B cell (primary cell): Measurements from ENCODE around the gene TCEAL9. TPM values are rescaled to one million over a fixed set of nuclear protein-coding genes. Genes with fewer than 3 reads are reported as not detected.

Experiments used
- ATAC-seq: fragments of 200-7000 bp; cut with Tn5 transposase; one replicate; pipeline ENCODE4 v1.10.0; 2021; ENCODE audit warnings: low read depth, mild to moderate bottlenecking, moderate number of reproducible peaks, moderate library complexity
- CTCF ChIA-PET: fragments of 350-600 bp; sonication (Branson Sonifier 250); formaldehyde crosslinking; loops from one replicate; lab custom pipeline; 2021; ENCODE audit warnings: antibody characterized with exemption, inconsistent platforms; lab: Charles Lee
- POLR2A ChIA-PET: fragments of 350-600 bp; sonication (Branson Sonifier 250); formaldehyde crosslinking; loops from one replicate; lab custom pipeline; 2021; ENCODE audit warnings: antibody characterized with exemption; lab: Charles Lee
- DNase-seq: peaks from one replicate; pipeline ENCODE4 v3.0.0; 2013
- H2AFZ ChIP-seq: 2 replicates; pipeline ENCODE4 v1.6.1; 2012; ENCODE audit warnings: mild to moderate bottlenecking, low read depth, low read length; ENCODE audit not compliant: insufficient read depth, poor library complexity, severe bottlenecking
- H3K27ac ChIP-seq, 2 donors: 1 replicate in 1 of 2; 2 replicates in 1 of 2; pipeline ENCODE4 v1.5.1; 2012 to 2013; ENCODE audit warnings: low read length in 2 of 2, mild to moderate bottlenecking in 2 of 2, moderate library complexity in 1 of 2
- H3K27me3 ChIP-seq, 4 experiments: fragments of 200-600 bp in 1 of 4; sonication (generic) in 1 of 4; replicated peaks in 1 of 4; 1 replicate in 2 of 4; 2 replicates in 2 of 4; pipeline versions ENCODE4 v1.6.1 to v1.7.0; 2013 to 2016; ENCODE audit warnings: low read length in 3 of 4, mild to moderate bottlenecking in 2 of 4, mixed read lengths in 1 of 4, moderate library complexity in 1 of 4; ENCODE audit not compliant: insufficient read depth in 4 of 4, control insufficient read depth in 3 of 4; ENCODE audit errors: control extremely low read depth in 1 of 4
- H3K36me3 ChIP-seq, 2 experiments: replicated peaks in 1 of 2; 1 replicate in 1 of 2; 2 replicates in 1 of 2; pipeline versions ENCODE4 v1.6.1 to v1.7.1; 2013; ENCODE audit warnings: low read length in 1 of 2; ENCODE audit not compliant: insufficient read depth in 2 of 2, control insufficient read depth in 1 of 2; ENCODE audit errors: control extremely low read depth in 1 of 2, extremely low read depth in 1 of 2
- H3K4me1 ChIP-seq, 2 donors: fragments of 200-600 bp in 1 of 2; sonication (generic) in 1 of 2; 1 replicate in 1 of 2; 2 replicates in 1 of 2; pipeline versions ENCODE4 v1.5.1 to v1.6.1; 2013 to 2017; ENCODE audit warnings: low read length in 2 of 2; ENCODE audit not compliant: control insufficient read depth in 2 of 2, insufficient read depth in 2 of 2
- H3K4me2 ChIP-seq: replicated peaks from 2 replicates; pipeline ENCODE3; 2012; ENCODE audit warnings: mild to moderate bottlenecking, low read depth, low read length; ENCODE audit not compliant: poor library complexity, severe bottlenecking
- H3K4me3 ChIP-seq, 5 experiments: fragments of 200-600 bp in 1 of 5; sonication (generic) in 1 of 5; 1 replicate in 3 of 5; 2 replicates in 2 of 5; pipeline versions ENCODE4 v1.5.1 to v1.7.0; 2011 to 2016; ENCODE audit warnings: low read length in 4 of 5, mild to moderate bottlenecking in 4 of 5, low read depth in 2 of 5, control low read depth in 1 of 5, moderate library complexity in 1 of 5; ENCODE audit not compliant: insufficient read depth in 1 of 5; ENCODE audit errors: control extremely low read depth in 1 of 5, extremely low read depth in 1 of 5
- H3K79me2 ChIP-seq: fragments of 200-600 bp; sonication (generic); one replicate; pipeline ENCODE4 v1.6.0; 2016; ENCODE audit warnings: low read length; ENCODE audit not compliant: control insufficient read depth, insufficient read depth
- H3K9ac ChIP-seq: fragments of 200-600 bp; sonication (generic); 2 replicates; pipeline ENCODE4 v1.6.1; 2017; ENCODE audit warnings: mild to moderate bottlenecking, low read length, moderate library complexity
- H3K9me3 ChIP-seq, 3 donors: one replicate each; pipeline versions ENCODE4 v1.6.1 to v1.7.1; 2013; ENCODE audit warnings: low read length in 2 of 3; ENCODE audit not compliant: control insufficient read depth in 2 of 3, insufficient read depth in 1 of 3; ENCODE audit errors: control extremely low read depth in 1 of 3
- H4K20me1 ChIP-seq: 2 replicates; pipeline ENCODE4 v1.6.0; 2012; ENCODE audit warnings: mild to moderate bottlenecking, low read length; ENCODE audit not compliant: insufficient read depth, control insufficient read depth, poor library complexity, severe bottlenecking
- H3K27ac Mint-ChIP-seq: one replicate; pipeline ENCODE4 v1.8.0; 2021; ENCODE audit warnings: mixed read lengths
- H3K27me3 Mint-ChIP-seq: one replicate; pipeline ENCODE4 v1.8.0; 2021; ENCODE audit warnings: mixed read lengths
- H3K4me1 Mint-ChIP-seq: one replicate; pipeline ENCODE4 v1.8.0; 2021; ENCODE audit warnings: mixed read lengths
- H3K4me3 Mint-ChIP-seq: one replicate; pipeline ENCODE4 v1.8.0; 2021; ENCODE audit warnings: mixed read lengths
- H3K9me3 Mint-ChIP-seq: one replicate; pipeline ENCODE4 v1.8.0; 2022; ENCODE audit warnings: mixed read lengths; ENCODE audit not compliant: insufficient read depth
- EZH2 ChIP-seq: IDR thresholded peaks from 2 replicates; pipeline ENCODE4 v1.6.1; 2012; ENCODE audit warnings: borderline replicate concordance, low read depth, mild to moderate bottlenecking, moderate library complexity, low read length; ENCODE audit not compliant: insufficient read depth, poor library complexity, severe bottlenecking
- WGBS: methylation state at CpG from one replicate; pipeline ENCODE4 v1.1.5; 2013; ENCODE audit warnings: missing lambda C conversion rate; ENCODE audit not compliant: insufficient coverage; 5-methylcytosine and 5-hydroxymethylcytosine counted together
- intact Hi-C: fragments of 100-400 bp; cut with micrococcal nuclease; formaldehyde crosslinking; loops from one replicate; pipeline ENCODE4 v1.10.0; 2022
- polyA plus RNA-seq: library from polyadenylated mRNA; depleted of rRNA; stranded (reverse); fragments of >200 nt; gene quantifications from 2 replicates; pipeline ENCODE4 v1.2.3, GENCODE V29; 2012
- total RNA-seq, 2 donors: library from RNA; stranded (reverse); fragments of 120-200 nt in 1 of 2; gene quantifications; 1 replicate in 1 of 2; 2 replicates in 1 of 2; pipeline versions ENCODE4 v1.2.3 to v1.2.4, GENCODE V29; 2013 to 2022
- TF ChIP-seq, protein P1 (sequence below): fragments of 200-600 bp; IDR thresholded peaks from one replicate; pipeline ENCODE4 v1.8.0; 2022; ENCODE audit warnings: antibody characterized with exemption, mild to moderate bottlenecking

TCEAL9 gene
- total and polyA plus RNA-seq, 2 donors (not counting 1 experiment from before 2014, with no cell fraction given), result 0.34 to 0.42 TPM

DNA sequence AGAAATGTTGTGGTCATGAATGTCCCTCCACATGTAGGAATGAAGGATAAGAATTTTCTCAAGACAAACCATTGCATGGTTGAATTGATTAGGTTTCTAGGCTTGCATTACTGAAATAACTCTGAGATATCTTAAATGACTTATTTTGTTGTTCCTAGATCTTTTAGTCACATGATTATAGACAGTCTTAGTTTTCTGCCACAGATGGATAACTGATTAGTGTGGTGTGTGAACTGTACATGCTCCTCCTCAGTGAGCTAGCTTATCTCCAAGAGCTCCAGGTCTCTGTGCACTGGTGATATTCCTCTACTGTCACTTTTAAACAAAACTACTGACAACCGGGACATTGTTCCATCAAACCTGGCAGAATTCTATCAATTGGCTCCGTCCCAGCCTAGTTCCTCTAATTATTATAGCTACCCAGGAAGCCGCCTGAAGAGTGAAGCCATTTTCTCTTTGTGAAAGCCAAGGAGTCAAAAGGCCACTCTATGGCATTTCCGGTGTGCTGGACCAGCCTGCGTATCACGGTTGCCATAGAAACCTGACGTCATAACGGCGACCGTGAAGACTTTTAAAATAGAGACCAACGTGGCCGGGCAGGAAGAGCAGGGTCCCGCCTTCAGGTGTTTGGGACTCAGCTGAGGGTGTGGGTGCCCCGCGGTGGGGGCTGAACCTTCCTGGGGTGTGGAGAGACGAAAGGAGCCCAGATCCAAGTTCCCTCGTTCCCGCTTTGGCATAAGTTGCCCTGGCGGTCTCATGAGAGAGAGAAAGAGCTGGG lies 48.1 kb downstream of the TCEAL9 start:
- Histone ChIP-seq H3K9me3 (no peaks in the 10 kb centered on the region), H3K9ac (peak overlapping the region; percentile 53), H3K4me1 (peaks cover 0 to 3% of the 10 kb centered on the region in 2 donors), H4K20me1 (no peaks in the 10 kb centered on the region), H3K27ac (no peak overlapping the region), H3K79me2 (no peaks in the 10 kb centered on the region), H3K27me3 (peaks cover 0 to 5% (median 0%) of the 10 kb centered on the region in 4 experiments), H3K4me2 (peak overlapping the region; percentile 61), H2AFZ (peak overlapping the region; percentile 59), H3K36me3 (no peaks in the 10 kb centered on the region), H3K4me3 (peak overlapping the region in 4 of 5 experiments; percentile 26 to 42 (median 38))
- intact Hi-C loops, result no loop called here
- Mint-ChIP-seq H3K27ac (peak overlapping the region; percentile 53), H3K9me3 (no peaks in the 10 kb centered on the region), H3K27me3 (peaks cover 7% of the 10 kb centered on the region), H3K4me3 (peak overlapping the region; percentile 88), H3K4me1 (peaks cover 9% of the 10 kb centered on the region)
- POLR2A ChIA-PET, result no interaction called here
- WGBS, result 9% methylated on average over 7 of the region's 19 CpGs
- TF ChIP-seq EZH2, result no peak
- TF ChIP-seq, protein P1, sequence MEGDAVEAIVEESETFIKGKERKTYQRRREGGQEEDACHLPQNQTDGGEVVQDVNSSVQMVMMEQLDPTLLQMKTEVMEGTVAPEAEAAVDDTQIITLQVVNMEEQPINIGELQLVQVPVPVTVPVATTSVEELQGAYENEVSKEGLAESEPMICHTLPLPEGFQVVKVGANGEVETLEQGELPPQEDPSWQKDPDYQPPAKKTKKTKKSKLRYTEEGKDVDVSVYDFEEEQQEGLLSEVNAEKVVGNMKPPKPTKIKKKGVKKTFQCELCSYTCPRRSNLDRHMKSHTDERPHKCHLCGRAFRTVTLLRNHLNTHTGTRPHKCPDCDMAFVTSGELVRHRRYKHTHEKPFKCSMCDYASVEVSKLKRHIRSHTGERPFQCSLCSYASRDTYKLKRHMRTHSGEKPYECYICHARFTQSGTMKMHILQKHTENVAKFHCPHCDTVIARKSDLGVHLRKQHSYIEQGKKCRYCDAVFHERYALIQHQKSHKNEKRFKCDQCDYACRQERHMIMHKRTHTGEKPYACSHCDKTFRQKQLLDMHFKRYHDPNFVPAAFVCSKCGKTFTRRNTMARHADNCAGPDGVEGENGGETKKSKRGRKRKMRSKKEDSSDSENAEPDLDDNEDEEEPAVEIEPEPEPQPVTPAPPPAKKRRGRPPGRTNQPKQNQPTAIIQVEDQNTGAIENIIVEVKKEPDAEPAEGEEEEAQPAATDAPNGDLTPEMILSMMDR, result no peak
- ATAC-seq (peak; percentile 45), DNase-seq (peak; percentile 63)
- CTCF ChIA-PET, result interaction anchor here (0.6 kb wide), 1 partner anchor 60 kb away, joined by 3 read pairs; no protein-coding TSS in a partner anchor

DNA sequence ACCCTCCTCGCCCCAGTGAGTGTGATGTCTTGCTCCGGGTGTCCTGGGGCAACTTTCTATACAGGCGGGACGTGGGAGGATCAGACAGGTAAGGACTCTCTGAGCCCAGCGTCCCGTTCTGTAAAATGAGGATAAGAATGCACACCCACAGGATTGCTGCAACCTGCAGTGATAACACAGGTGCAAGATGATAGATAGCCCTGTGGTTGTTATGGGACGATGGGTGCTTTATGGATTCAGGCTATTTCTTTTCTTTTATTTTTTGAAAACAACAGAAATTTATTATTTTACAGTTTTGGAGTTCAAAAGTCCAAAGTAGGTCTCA lies 48.7 kb downstream of the TCEAL9 start:
- Histone ChIP-seq H3K36me3 (no peaks in the 10 kb centered on the region), H3K4me2 (peak overlapping the region; percentile 61), H3K9ac (peak overlapping the region; percentile 53), H3K79me2 (no peaks in the 10 kb centered on the region), H3K27me3 (peaks cover 0 to 5% (median 0%) of the 10 kb centered on the region in 4 experiments), H2AFZ (peak overlapping the region; percentile 59), H3K9me3 (no peaks in the 10 kb centered on the region), H3K27ac (no peak overlapping the region), H3K4me1 (peaks cover 0 to 3% of the 10 kb centered on the region in 2 donors), H3K4me3 (peak overlapping the region in 4 of 5 experiments; percentile 26 to 42 (median 38)), H4K20me1 (no peaks in the 10 kb centered on the region)
- Mint-ChIP-seq H3K4me3 (peak overlapping the region; percentile 88), H3K27me3 (peaks cover 7% of the 10 kb centered on the region), H3K4me1 (peaks cover 9% of the 10 kb centered on the region), H3K27ac (no peak overlapping the region), H3K9me3 (no peaks in the 10 kb centered on the region)
- CTCF ChIA-PET, result no interaction called here
- WGBS, result no CpG with 5 or more reads among the region's 7 CpGs
- no peak for DNase-seq
- POLR2A ChIA-PET, result no interaction called here
- TF ChIP-seq, protein P1, result no peak
- TF ChIP-seq EZH2, result no peak
- no peak for ATAC-seq
- intact Hi-C loops, result no loop called here
